ENCODE measurements around the gene WDR75.

DNA sequence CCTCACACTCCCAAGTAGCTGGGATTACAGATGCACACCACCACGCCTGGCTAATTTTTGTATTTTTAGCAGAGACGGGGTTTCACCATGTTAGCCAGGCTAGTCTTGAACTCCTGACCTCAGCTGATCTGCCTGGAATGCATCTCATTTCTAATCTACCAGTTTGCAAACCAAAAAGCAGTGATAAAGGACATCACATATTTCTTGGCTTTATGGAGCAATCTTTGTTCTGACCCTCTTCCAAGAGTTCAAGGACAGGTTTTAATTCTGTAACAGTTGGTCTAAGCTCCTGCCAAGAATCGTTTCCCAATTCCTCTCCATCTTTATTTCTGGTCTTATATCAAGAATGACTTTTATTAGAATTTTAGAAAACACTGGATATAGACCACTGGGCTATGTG is 71.6 kb downstream of the WDR75 start:
- TF ChIP-seq, protein P1, sequence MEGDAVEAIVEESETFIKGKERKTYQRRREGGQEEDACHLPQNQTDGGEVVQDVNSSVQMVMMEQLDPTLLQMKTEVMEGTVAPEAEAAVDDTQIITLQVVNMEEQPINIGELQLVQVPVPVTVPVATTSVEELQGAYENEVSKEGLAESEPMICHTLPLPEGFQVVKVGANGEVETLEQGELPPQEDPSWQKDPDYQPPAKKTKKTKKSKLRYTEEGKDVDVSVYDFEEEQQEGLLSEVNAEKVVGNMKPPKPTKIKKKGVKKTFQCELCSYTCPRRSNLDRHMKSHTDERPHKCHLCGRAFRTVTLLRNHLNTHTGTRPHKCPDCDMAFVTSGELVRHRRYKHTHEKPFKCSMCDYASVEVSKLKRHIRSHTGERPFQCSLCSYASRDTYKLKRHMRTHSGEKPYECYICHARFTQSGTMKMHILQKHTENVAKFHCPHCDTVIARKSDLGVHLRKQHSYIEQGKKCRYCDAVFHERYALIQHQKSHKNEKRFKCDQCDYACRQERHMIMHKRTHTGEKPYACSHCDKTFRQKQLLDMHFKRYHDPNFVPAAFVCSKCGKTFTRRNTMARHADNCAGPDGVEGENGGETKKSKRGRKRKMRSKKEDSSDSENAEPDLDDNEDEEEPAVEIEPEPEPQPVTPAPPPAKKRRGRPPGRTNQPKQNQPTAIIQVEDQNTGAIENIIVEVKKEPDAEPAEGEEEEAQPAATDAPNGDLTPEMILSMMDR (conservative IDR thresholded peaks at IDR 0.05), result no peak
- TF ChIP-seq ZFX (IDR thresholded peaks at IDR 0.05), result no peak
